ENCODE measurements around the gene ARHGEF28.
A peak's percentile ranks its signal among the peaks of the same experiment; 100 is the strongest.

The ARHGEF28 gene

DNA sequence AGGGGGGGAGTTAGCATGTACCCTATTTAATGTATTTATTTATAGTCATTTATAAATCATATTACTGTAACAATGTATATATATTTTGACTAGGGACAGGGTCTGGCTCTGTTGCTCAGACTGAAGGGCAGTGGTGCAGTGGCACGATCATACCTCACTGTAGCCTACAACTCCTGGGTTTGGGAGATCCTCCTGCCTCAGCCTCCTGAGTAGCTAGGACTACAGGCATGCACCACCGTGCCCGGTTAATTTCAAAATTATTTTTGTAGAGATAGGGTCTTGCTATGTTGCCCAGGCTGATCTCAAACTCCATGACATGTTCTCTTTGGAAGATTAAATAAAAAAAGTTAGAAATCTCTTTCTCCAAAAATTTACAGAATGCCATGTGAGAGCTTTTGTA, 52.8 kb downstream of the ARHGEF28 start:
- CTCF ChIA-PET, result interaction anchor here (1.2 kb wide), 1 partner anchor 11 kb away, joined by 4 read pairs; no protein-coding TSS in a partner anchor
- no peak for DNase-seq (ENCODE audit: extremely low spot score)
- no peak for TF ChIP-seq CTCF (IDR thresholded peaks at IDR 0.05; ENCODE audit: control extremely low read depth, extremely low read depth, low read depth, missing control alignments)
- POLR2A ChIA-PET, result no interaction called here

DNA sequence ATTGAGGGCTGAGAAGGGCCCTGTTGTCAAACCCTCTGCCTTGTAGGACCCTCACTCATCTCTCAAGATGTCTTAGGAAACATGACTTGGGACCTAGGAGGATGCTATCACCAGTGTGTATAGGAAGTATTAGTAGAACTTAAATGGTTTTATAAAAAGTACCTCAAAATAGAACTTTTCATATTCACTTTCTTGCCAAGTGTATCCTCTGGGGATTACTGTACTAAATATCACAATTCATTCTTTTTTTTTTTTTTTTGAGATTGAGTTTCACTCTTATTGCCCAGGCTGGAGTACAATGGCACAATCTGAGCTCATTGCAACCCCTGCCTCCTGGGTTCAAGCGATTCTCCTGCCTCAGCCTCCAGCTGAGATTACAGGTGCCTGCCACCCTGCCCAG, 56.2 kb downstream of the ARHGEF28 start:
- DNase-seq (ENCODE audit: extremely low spot score), result no peak
- POLR2A ChIA-PET, result no interaction called here
- CTCF ChIA-PET, result interaction anchor here (1.5 kb wide), 1 partner anchor 11 kb away, joined by 6 read pairs; no protein-coding TSS in a partner anchor
- TF ChIP-seq CTCF (IDR thresholded peaks at IDR 0.05; ENCODE audit: control extremely low read depth, extremely low read depth, low read depth, missing control alignments), result no peak

DNA sequence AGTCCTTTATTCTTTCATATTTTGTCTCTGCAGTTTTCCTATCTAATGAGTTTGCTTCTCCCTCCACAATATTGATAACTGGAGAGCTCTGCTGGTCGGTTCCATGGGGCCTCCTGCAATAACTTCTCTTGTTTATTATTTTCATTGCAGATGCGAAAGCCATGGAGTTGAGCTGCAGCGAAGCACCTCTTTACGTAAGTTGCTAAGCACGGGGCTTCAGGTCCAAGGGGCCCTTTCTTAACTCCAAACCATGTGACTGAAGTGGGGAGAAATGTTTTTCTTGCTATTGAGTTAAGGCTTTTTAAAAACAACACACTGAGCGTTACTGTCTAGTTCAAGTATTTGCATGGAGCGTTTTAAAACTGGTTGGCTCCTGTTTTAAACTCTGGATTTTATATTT, 58.7 kb downstream of the ARHGEF28 start:
- no peak for TF ChIP-seq CTCF (IDR thresholded peaks at IDR 0.05; ENCODE audit: control extremely low read depth, extremely low read depth, low read depth, missing control alignments)
- POLR2A ChIA-PET, result no interaction called here
- DNase-seq (ENCODE audit: extremely low spot score), result no peak
- CTCF ChIA-PET, result no interaction called here

DNA sequence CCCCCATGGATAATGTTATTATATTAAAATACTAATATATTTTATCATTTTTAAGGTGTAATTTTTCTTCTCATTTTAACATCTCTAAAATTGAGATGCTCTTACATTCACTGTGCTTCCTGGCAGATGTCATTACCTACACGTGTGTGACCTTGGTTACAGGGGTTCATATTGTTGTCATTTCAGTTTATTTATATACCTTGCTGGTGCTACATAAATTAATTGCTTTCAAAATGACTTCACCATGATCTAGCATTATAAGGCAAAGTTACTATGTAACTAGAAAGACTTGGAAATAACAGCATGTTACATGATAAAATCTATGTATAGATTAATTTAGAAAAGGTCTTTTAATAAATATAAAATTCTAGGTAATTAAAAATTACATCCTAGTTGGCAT, 60.9 kb downstream of the ARHGEF28 start:
- ChIA-PET POLR2A (no interaction called here), CTCF (no interaction called here)
- no peak for DNase-seq (ENCODE audit: extremely low spot score)
- no peak for TF ChIP-seq CTCF (IDR thresholded peaks at IDR 0.05; ENCODE audit: control extremely low read depth, extremely low read depth, low read depth, missing control alignments)

- no peak for TF ChIP-seq CTCF (IDR thresholded peaks at IDR 0.05; ENCODE audit: control extremely low read depth, extremely low read depth, low read depth, missing control alignments)
- POLR2A ChIA-PET, result no interaction called here
- CTCF ChIA-PET, result no interaction called here
- DNase-seq (ENCODE audit: extremely low spot score), result peak; percentile 39
Observed at GRCh38 chr5:73687357-73687756, 61.4 kb downstream of the ARHGEF28 start.

DNA sequence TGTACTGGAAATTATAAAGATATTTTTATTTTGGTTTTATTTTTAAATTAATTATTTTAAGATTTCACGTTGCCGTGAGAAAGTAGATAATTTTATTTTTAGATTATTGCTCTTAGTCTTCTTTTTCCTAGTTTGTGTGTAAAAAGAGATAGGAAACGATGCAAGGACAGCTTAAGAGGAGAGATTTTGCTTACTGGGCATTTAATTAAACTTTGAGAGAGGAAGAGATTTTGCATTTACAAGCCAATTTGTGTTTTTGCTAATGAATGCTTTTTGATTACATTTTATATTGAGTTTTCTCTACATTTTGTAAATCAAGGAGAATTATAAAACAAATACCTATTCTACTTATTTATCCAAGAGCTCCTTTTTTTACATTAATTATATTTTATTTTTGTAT, 64.0 kb downstream of the ARHGEF28 start:
- no peak for TF ChIP-seq CTCF (IDR thresholded peaks at IDR 0.05; ENCODE audit: control extremely low read depth, extremely low read depth, low read depth, missing control alignments)
- no peak for DNase-seq (ENCODE audit: extremely low spot score)
- ChIA-PET CTCF (interaction anchor here (0.7 to 2.4 kb wide), 3 partner anchors 11 to 29 kb away, joined by 3 to 6 read pairs (median 4); no protein-coding TSS in a partner anchor), POLR2A (no interaction called here)
